Panc1 (cell line): ENCODE data around the gene NEK6.

Experiments
- TCF7L2 ChIP-seq: IDR thresholded peaks from 2 replicates; pipeline ENCODE4 v1.6.1; 2011; ENCODE audit warnings: mild to moderate bottlenecking, low read depth, low read length, inconsistent platforms
- TF ChIP-seq, protein P1 (sequence below), 2 experiments: IDR thresholded peaks; 2 replicates each; pipeline ENCODE4 v1.6.1; 2011 to 2012; ENCODE audit warnings: low read depth in 2 of 2, control low read depth in 1 of 2, low read length in 1 of 2, mild to moderate bottlenecking in 1 of 2, moderate library complexity in 1 of 2; ENCODE audit not compliant: insufficient read depth in 1 of 2

DNA sequence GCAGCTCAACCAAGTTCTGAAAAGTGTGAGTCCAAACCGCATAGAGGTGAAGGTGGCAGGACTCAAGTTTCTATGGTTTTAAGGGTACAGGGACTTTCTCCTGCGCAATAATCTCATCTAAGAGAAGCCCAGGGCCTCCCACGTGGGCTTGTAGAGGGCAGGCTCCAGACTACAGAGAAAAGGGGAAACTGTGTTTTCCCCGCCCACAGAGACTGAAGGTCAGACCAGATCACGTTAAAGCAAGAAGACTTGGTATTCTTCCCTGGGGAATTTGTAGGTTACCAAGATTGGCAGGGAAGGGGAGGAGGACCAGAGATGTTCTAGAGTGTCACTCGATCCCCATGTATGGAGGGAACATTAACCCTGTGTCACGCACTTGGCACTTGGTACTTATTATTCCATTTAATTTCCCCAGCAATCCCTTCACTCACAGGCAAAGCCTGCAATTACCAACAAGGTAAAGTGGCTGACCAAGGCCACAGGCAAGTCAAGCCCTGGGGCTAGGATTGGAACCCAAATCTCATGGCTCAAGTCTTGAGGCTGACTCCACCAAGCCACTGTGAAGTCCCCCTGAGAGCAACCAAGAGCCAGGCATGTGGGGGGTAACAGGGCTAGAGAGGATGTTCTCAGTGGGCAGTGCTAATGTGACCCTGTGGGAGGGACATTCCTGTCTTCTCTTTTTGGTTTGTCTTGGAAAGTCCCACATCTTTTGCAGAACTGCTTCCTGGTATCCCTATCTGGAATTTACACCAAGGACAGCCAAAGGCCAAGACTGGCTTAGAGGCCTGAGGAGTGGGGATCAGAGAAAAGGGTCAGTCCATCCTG, 18.3 kb upstream of the NEK6 start:
- TF ChIP-seq, protein P1, sequence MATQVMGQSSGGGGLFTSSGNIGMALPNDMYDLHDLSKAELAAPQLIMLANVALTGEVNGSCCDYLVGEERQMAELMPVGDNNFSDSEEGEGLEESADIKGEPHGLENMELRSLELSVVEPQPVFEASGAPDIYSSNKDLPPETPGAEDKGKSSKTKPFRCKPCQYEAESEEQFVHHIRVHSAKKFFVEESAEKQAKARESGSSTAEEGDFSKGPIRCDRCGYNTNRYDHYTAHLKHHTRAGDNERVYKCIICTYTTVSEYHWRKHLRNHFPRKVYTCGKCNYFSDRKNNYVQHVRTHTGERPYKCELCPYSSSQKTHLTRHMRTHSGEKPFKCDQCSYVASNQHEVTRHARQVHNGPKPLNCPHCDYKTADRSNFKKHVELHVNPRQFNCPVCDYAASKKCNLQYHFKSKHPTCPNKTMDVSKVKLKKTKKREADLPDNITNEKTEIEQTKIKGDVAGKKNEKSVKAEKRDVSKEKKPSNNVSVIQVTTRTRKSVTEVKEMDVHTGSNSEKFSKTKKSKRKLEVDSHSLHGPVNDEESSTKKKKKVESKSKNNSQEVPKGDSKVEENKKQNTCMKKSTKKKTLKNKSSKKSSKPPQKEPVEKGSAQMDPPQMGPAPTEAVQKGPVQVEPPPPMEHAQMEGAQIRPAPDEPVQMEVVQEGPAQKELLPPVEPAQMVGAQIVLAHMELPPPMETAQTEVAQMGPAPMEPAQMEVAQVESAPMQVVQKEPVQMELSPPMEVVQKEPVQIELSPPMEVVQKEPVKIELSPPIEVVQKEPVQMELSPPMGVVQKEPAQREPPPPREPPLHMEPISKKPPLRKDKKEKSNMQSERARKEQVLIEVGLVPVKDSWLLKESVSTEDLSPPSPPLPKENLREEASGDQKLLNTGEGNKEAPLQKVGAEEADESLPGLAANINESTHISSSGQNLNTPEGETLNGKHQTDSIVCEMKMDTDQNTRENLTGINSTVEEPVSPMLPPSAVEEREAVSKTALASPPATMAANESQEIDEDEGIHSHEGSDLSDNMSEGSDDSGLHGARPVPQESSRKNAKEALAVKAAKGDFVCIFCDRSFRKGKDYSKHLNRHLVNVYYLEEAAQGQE (IDR thresholded peaks at IDR 0.05; ENCODE audit: insufficient read depth in 1 of 2, low read depth in 2 of 2, low read length in 1 of 2), result no peak
- TF ChIP-seq TCF7L2, result no peak
